Heart left ventricle (tissue), 16 donors: ENCODE data around the gene ADCY9. TPM values are rescaled to one million over a fixed set of nuclear protein-coding genes. Genes with fewer than 3 reads are reported as not detected.
A peak's percentile ranks its signal among the peaks of the same experiment; 100 is the strongest.

Experiments
- ATAC-seq, 4 donors: fragments of 200-7000 bp; cut with Tn5 transposase; one replicate each; pipeline ENCODE4 v1.9.1; 2020 to 2022; ENCODE audit warnings: moderate library complexity in 4 of 4, mild to moderate bottlenecking in 3 of 4, moderate number of reproducible peaks in 1 of 4
- DNase-seq, 5 donors: peaks; one replicate each; pipeline ENCODE4 v3.0.0-alpha.2; 2020
- H3K27ac ChIP-seq, 12 donors: fragments of 200-600 bp; sonication (generic) in 4 of 12; one replicate each; pipeline versions ENCODE4 v1.5.0 to v1.8.0; 2016 to 2022; ENCODE audit warnings: mild to moderate bottlenecking in 2 of 12
- H3K27me3 ChIP-seq, 9 donors: fragments of 200-600 bp; sonication (generic) in 2 of 9; one replicate each; pipeline versions ENCODE4 v1.5.1 to v1.8.0; 2016 to 2022; ENCODE audit warnings: mild to moderate bottlenecking in 3 of 9
- H3K36me3 ChIP-seq, 9 donors: fragments of 200-600 bp; sonication (generic) in 2 of 9; one replicate each; pipeline versions ENCODE4 v1.5.0 to v1.8.0; 2018 to 2022; ENCODE audit warnings: mild to moderate bottlenecking in 2 of 9
- H3K4me1 ChIP-seq, 12 donors: fragments of 200-600 bp; sonication (generic) in 4 of 12; one replicate each; pipeline versions ENCODE4 v1.5.0 to v1.8.0; 2016 to 2022; ENCODE audit warnings: mild to moderate bottlenecking in 3 of 12
- H3K4me3 ChIP-seq, 12 donors: fragments of 200-600 bp; sonication (generic) in 4 of 12; one replicate each; pipeline versions ENCODE4 v1.5.0 to v1.8.0; 2017 to 2022; ENCODE audit warnings: mild to moderate bottlenecking in 9 of 12, moderate library complexity in 4 of 12
- H3K9me3 ChIP-seq, 12 donors: fragments of 200-600 bp; sonication (generic) in 4 of 12; one replicate each; pipeline versions ENCODE4 v1.5.0 to v1.8.0; 2016 to 2022; ENCODE audit warnings: mild to moderate bottlenecking in 1 of 12
- POLR2A ChIP-seq, 2 donors: fragments of 450-650 bp; IDR thresholded peaks; one replicate each; pipeline ENCODE4 v1.6.1; 2017; ENCODE audit warnings: antibody characterized with exemption in 2 of 2, mild to moderate bottlenecking in 2 of 2, moderate library complexity in 2 of 2
- WGBS, 4 donors: extraction: QIAGEN DNeasy Blood & Tissue Kit in 2 of 4; methylation state at CpG; one replicate each; pipeline versions ENCODE4 v1.1.5 to v1.1.7; 2013 to 2018; 5-methylcytosine and 5-hydroxymethylcytosine counted together
- intact Hi-C, 10 donors: fragments of 100-400 bp; cut with DNase I; formaldehyde crosslinking; loops; one replicate each; pipeline versions ENCODE4 v1.11.1 to v1.14.2; 2022
- polyA plus RNA-seq, 2 donors: library from polyadenylated mRNA; stranded (reverse); fragments of 200-250 nt; gene quantifications; one replicate each; pipeline ENCODE4 v1.2.3, GENCODE V29; 2013
- total RNA-seq, 9 donors: library from RNA; depleted of rRNA in 2 of 9; stranded (reverse); fragments of >200 nt in 2 of 9; fragmentation: NEBNext Ultra II Directional in 3 of 9; extraction: Animal tissue kit (Norgen Biotek cat#: 25700) in 3 of 9; gene quantifications; one replicate each; pipeline versions ENCODE4 v1.1.0 to v1.2.4, GENCODE V29; 2016 to 2023
- TF ChIP-seq, protein P1 (sequence below), 12 donors: fragments of 200-600 bp; sonication (generic) in 4 of 12; IDR thresholded peaks; one replicate each; pipeline versions ENCODE4 v1.5.0 to v1.8.0; 2018 to 2022; ENCODE audit warnings: antibody characterized with exemption in 12 of 12, mild to moderate bottlenecking in 5 of 12
- donor health status: ischemic (EF 13 %, LVEDD 7.1; RV severe dilation, severe dysfunction).
- donor health status: healthy with polysubstance abuse.
- donor health status: DM: no; HTN: yes; CAD: no.
- donor health status: DM: no; HTN: no; CAD: no.
- donor health status: ischemic (EF 25% LVEDD 6.9; RV normal size, moderate dysfunction).
- donor health status: ischemic (EF 25% LVEDD 5.7; RV mildly dilated, moderate dysfunction).
- donor health status: healthy.
- donor health status: DM: yes; HTN: yes; CAD: no.
- donor health status: ischemic (EF 35%, LVEDD 5.7; RV mildly dilated, moderate dysfunction).
- donor health status: nonischemic (EF 11% LVEDD 7.7; RV severe dilation, severe dysfunction).
- donor health status: DM: yes; HTN: yes; CAD: no.
- donor health status: PGD.
- donor health status: ischemic (EF 29% LVEDD 5.4; RV normal size, mild dysfunction).
- donor health status: nonischemic (EF 23%, LVEDD 6.1; RV moderate dilation, normal function).

ADCY9 gene
- total and polyA plus RNA-seq, 11 donors, result 11.8 to 85.8 (median 45.0) TPM

DNA sequence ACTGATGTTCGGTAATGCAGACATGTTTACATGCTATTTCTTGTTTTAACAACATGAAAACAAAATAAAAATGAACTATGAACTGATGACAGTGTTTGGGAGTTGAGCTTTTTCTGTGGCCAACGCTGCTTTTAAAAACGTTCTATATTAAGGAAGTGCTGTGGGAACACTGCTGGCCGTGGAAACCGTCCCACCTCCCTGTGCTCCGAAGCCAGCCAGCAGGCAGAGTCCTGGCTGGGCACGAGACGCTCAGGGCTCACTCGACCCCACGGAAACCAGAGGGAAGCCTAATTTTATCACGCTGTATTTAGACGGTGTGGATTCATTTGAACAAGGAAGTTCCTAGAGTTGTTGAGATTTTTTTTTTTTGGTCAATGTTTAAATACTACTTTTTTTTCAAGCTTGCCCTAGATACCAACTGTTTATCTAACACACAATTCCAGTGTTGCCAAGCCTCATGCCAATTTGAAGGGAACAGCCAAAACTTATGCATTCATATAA lies 25.8 kb downstream of the ADCY9 start:
- DNase-seq, result peak; percentile 54 to 78 (median 65)
- peak; percentile 70 to 83 (median 79) for ATAC-seq
- WGBS, 4 donors, result 2 to 13% (median 8%) methylated on average over 12 of the region's 12 CpGs
- intact Hi-C loops, result loop anchor here in 2 of 10 donors (5.0 to 10.0 kb wide), 2 partner anchors 38 to 46 kb away; no protein-coding TSS in a partner anchor
- H3K9me3 ChIP-seq, result no peaks in the 10 kb centered on the region
- TF ChIP-seq, protein P1, sequence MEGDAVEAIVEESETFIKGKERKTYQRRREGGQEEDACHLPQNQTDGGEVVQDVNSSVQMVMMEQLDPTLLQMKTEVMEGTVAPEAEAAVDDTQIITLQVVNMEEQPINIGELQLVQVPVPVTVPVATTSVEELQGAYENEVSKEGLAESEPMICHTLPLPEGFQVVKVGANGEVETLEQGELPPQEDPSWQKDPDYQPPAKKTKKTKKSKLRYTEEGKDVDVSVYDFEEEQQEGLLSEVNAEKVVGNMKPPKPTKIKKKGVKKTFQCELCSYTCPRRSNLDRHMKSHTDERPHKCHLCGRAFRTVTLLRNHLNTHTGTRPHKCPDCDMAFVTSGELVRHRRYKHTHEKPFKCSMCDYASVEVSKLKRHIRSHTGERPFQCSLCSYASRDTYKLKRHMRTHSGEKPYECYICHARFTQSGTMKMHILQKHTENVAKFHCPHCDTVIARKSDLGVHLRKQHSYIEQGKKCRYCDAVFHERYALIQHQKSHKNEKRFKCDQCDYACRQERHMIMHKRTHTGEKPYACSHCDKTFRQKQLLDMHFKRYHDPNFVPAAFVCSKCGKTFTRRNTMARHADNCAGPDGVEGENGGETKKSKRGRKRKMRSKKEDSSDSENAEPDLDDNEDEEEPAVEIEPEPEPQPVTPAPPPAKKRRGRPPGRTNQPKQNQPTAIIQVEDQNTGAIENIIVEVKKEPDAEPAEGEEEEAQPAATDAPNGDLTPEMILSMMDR (IDR thresholded peaks at IDR 0.05), result no peak
- no peak for TF ChIP-seq POLR2A (IDR thresholded peaks at IDR 0.05)
- peaks cover 3 to 70% (median 35%) of the 10 kb centered on the region in 12 donors for H3K4me1 ChIP-seq
- H3K36me3 ChIP-seq, result no peaks in the 10 kb centered on the region
- no peaks in the 10 kb centered on the region for H3K27me3 ChIP-seq
- H3K27ac ChIP-seq, result peak overlapping the region; percentile 65 to 87 (median 75)
- peak overlapping the region in 6 of 12 donors; percentile 2 to 23 (median 8) for H3K4me3 ChIP-seq

DNA sequence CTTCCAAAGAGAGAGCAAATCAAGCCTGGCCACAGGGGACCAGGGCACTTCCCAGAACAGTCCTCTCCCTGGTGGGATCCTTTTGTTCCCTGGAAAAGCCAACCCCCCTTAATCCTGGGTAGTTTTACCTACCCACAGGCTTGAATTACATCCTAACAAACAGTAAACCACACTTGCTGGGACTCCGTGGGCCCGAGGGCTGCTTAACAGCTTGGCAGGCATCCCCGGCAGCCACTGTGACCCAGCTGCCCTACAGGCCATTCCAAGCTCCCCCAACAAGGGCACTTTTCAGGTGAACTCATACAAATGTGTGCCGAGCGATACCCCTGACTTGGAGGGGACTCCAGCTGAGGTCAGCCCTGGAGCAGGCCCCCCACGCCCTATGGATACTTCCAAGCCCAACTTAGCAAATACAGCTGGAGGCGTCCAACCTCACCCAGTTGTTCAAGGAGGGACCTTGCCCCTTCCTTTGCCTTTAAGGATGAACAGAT lies 26.4 kb downstream of the ADCY9 start:
- DNase-seq, result no peak
- no peaks in the 10 kb centered on the region for H3K9me3 ChIP-seq
- no peaks in the 10 kb centered on the region for H3K36me3 ChIP-seq
- H3K4me3 ChIP-seq, result peak overlapping the region in 3 of 12 donors; percentile 2 to 23 (median 4)
- H3K27ac ChIP-seq, result peak overlapping the region; percentile 65 to 87 (median 75)
- peaks cover 3 to 71% (median 35%) of the 10 kb centered on the region in 12 donors for H3K4me1 ChIP-seq
- WGBS, 4 donors, result 49 to 71% (median 65%) methylated on average over 7 of the region's 7 CpGs
- no peaks in the 10 kb centered on the region for H3K27me3 ChIP-seq
- ATAC-seq, result peak in 3 of 4 donors; percentile 5 to 42 (median 21)
- TF ChIP-seq, protein P1 (IDR thresholded peaks at IDR 0.05), result no peak
- no peak for TF ChIP-seq POLR2A (IDR thresholded peaks at IDR 0.05)
- intact Hi-C loops, result loop anchor here in 3 of 10 donors (5.0 to 10.0 kb wide), 2 partner anchors 38 to 45 kb away; no protein-coding TSS in a partner anchor

DNA sequence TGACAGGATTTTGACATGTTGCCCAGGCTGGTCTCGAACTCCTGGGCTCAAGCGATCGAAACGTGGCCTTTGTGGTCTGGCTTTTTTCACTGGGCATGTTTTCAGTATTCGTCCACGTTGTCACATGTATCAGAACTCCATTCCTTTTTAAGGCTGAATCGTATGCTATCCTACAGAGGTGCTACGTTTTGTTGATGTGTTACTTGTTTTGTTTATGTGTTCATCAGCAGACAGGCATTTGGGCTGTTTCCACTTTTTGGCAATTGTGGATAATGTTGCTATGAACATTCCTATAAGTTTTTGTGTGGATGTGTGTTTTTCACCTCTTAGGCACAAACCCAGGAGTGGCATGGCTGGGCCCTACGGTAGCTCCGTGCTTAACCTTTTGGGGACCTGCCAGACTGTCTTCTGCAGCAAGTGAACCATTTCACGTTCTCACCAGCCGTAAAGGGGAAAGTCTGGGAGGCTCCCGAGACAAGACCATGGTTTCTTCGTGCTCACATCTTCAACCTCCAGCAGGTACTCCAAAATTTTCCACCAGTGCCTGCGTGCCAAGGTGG lies 26.9 kb downstream of the ADCY9 start:
- no peak overlapping the region for H3K4me3 ChIP-seq
- TF ChIP-seq, protein P1 (IDR thresholded peaks at IDR 0.05), result no peak
- TF ChIP-seq POLR2A (IDR thresholded peaks at IDR 0.05), result no peak
- no peaks in the 10 kb centered on the region for H3K9me3 ChIP-seq
- H3K27ac ChIP-seq, result peak overlapping the region in 11 of 12 donors; percentile 68 to 87 (median 75)
- DNase-seq (no peak), ATAC-seq (no peak)
- H3K36me3 ChIP-seq, result no peaks in the 10 kb centered on the region
- intact Hi-C loops, result loop anchor here in 1 of 10 donors (5.0 kb wide), 1 partner anchor 37 kb away; no protein-coding TSS in a partner anchor
- 59 to 77% (median 68%) methylated on average over 15 of the region's 15 CpGs for WGBS, 4 donors
- H3K4me1 ChIP-seq, result peaks cover 3 to 66% (median 35%) of the 10 kb centered on the region in 12 donors
- no peaks in the 10 kb centered on the region for H3K27me3 ChIP-seq

DNA sequence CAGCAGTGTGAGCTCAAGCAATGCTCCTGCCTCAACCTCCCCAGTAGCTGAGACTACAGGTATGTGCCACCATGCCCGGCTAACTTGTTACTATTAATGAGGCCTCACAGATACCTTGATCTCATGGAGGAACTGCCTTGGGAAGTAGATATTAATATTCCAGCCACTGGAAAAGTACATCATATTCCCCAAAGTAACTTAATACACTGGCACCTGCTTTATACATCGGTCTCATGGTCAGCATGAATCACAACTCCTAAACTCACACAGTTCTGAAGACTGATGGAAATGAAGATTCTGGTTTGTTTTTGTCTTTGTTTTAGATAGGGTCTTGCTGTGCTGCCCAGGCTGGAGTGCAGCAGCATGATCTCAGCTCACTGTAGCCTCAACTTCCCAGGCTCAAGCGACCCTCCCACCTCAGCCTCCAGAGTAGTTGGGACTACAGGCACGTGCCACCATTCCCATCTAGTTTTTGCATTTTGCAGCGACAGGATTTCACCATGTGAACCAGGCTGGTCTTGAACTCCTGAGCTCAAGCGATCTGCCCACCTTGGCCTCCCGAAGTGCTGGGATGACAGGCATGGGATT lies 28.2 kb downstream of the ADCY9 start:
- peaks cover 3 to 54% (median 32%) of the 10 kb centered on the region in 12 donors for H3K4me1 ChIP-seq
- H3K36me3 ChIP-seq, result no peaks in the 10 kb centered on the region
- no peaks in the 10 kb centered on the region for H3K27me3 ChIP-seq
- TF ChIP-seq, protein P1 (IDR thresholded peaks at IDR 0.05), result no peak
- 92 to 94% (median 93%) methylated on average over 7 of the region's 7 CpGs for WGBS, 4 donors
- H3K4me3 ChIP-seq, result no peak overlapping the region
- no peak for ATAC-seq
- intact Hi-C loops, result loop anchor here in 1 of 10 donors (5.0 kb wide), 1 partner anchor 36 kb away; no protein-coding TSS in a partner anchor
- DNase-seq, result no peak
- H3K9me3 ChIP-seq, result no peaks in the 10 kb centered on the region
- H3K27ac ChIP-seq, result peak overlapping the region in 3 of 12 donors; percentile 19 to 76 (median 30)
